ENCODE measurements around the gene HMGB4.

Gene HMGB4

GRCh38 chr1:33876970-33877650 lies 13.2 kb downstream of the HMGB4 start:
- H3K27me3 ChIP-seq (ENCODE audit: control insufficient read depth, insufficient read depth, low read length), result peaks cover 4% of the 10 kb centered on the region
- H3K4me1 ChIP-seq (ENCODE audit: control insufficient read depth, insufficient read depth, low read length), result no peaks in the 10 kb centered on the region
- H3K9me3 ChIP-seq (ENCODE audit: control insufficient read depth, low read length), result no peaks in the 10 kb centered on the region
- H3K36me3 ChIP-seq (ENCODE audit: control insufficient read depth, insufficient read depth, low read length), result no peaks in the 10 kb centered on the region
- no peak overlapping the region for H3K9ac ChIP-seq (ENCODE audit: low read length)
- H3K4me3 ChIP-seq (ENCODE audit: low read length), result no peak overlapping the region

GRCh38 chr1:33878392-33878791 lies 14.5 kb downstream of the HMGB4 start:
- Histone ChIP-seq H3K36me3 (ENCODE audit: control insufficient read depth, insufficient read depth, low read length) (no peaks in the 10 kb centered on the region), H3K9ac (ENCODE audit: low read length) (no peak overlapping the region), H3K9me3 (ENCODE audit: control insufficient read depth, low read length) (no peaks in the 10 kb centered on the region), H3K4me3 (ENCODE audit: low read length) (no peak overlapping the region), H3K4me1 (ENCODE audit: control insufficient read depth, insufficient read depth, low read length) (no peaks in the 10 kb centered on the region), H3K27me3 (ENCODE audit: control insufficient read depth, insufficient read depth, low read length) (peaks cover 4% of the 10 kb centered on the region)

DNA sequence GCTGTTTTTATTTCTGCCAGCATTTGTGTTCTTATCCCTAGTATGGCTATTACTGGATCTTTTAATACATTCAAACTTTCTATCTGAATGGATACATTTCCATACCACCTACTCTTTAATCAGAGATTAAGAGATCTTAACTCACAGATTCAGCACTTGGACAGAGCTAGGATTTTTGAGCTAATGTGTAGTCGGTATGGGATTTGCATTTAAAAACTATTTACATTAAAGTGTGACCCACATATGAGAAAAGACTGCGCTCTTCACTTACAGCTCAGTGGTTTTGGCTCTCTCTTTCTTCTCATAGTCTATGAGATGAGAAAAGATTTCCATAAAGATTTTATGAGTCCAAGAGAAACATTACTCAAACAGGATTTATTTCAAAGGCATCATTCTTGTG lies 16.4 kb downstream of the HMGB4 start:
- Histone ChIP-seq H3K9ac (ENCODE audit: low read length) (no peak overlapping the region), H3K4me3 (ENCODE audit: low read length) (no peak overlapping the region), H3K9me3 (ENCODE audit: control insufficient read depth, low read length) (no peaks in the 10 kb centered on the region), H3K36me3 (ENCODE audit: control insufficient read depth, insufficient read depth, low read length) (no peaks in the 10 kb centered on the region), H3K27me3 (ENCODE audit: control insufficient read depth, insufficient read depth, low read length) (peaks cover 4% of the 10 kb centered on the region), H3K4me1 (ENCODE audit: control insufficient read depth, insufficient read depth, low read length) (no peaks in the 10 kb centered on the region)

DNA sequence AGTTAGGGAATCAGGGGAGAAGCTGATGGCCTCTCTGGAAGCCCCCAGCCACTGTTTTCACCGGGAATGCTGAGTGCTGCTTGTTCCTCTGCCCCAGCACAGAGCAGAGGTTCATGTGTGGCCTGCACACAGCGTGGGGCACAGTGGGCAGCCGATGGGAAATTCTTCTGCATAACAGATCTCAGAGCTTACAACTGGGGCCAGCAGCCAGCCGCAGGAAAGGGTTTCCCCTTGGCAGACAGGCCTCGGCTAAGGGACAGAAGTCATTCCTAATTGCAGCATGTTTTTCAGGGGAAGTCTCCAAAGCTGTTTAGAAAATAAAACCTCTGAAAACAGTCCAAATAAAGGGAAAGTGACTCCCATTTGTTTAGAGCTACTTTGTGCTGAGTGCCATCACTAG lies 22.6 kb downstream of the HMGB4 start:
- no peaks in the 10 kb centered on the region for H3K36me3 ChIP-seq (ENCODE audit: control insufficient read depth, insufficient read depth, low read length)
- no peaks in the 10 kb centered on the region for H3K9me3 ChIP-seq (ENCODE audit: control insufficient read depth, low read length)
- no peaks in the 10 kb centered on the region for H3K27me3 ChIP-seq (ENCODE audit: control insufficient read depth, insufficient read depth, low read length)
- no peak overlapping the region for H3K9ac ChIP-seq (ENCODE audit: low read length)
- H3K4me1 ChIP-seq (ENCODE audit: control insufficient read depth, insufficient read depth, low read length), result no peaks in the 10 kb centered on the region
- H3K4me3 ChIP-seq (ENCODE audit: low read length), result no peak overlapping the region

- Histone ChIP-seq H3K9ac (ENCODE audit: low read length) (no peak overlapping the region), H3K4me1 (ENCODE audit: control insufficient read depth, insufficient read depth, low read length) (no peaks in the 10 kb centered on the region), H3K27me3 (ENCODE audit: control insufficient read depth, insufficient read depth, low read length) (no peaks in the 10 kb centered on the region), H3K36me3 (ENCODE audit: control insufficient read depth, insufficient read depth, low read length) (no peaks in the 10 kb centered on the region), H3K4me3 (ENCODE audit: low read length) (no peak overlapping the region), H3K9me3 (ENCODE audit: control insufficient read depth, low read length) (no peaks in the 10 kb centered on the region)
These were observed 29.4 kb downstream of the HMGB4 start for GRCh38 chr1:33893147-33893830.

DNA sequence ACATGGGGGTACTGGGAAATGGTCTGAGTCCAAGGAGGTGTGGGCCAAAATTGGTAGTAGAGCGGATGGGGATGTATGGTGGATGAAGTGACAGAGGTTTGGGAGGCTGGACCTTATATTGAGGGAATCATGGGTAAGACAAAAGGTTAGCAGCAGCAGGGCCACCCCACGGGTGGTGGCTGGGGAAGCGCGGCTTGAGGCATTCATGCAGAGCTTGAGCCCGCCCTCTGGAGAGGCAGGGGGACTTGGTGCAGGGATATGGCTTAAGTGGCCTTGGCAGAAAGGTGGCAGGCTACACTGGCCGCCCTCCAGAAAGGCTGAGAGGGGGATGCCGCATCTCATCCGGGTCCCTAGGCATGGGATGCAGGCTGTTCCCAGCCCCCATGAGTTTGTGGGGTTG lies 31.5 kb downstream of the HMGB4 start:
- Histone ChIP-seq H3K9me3 (ENCODE audit: control insufficient read depth, low read length) (no peaks in the 10 kb centered on the region), H3K36me3 (ENCODE audit: control insufficient read depth, insufficient read depth, low read length) (no peaks in the 10 kb centered on the region), H3K9ac (ENCODE audit: low read length) (no peak overlapping the region), H3K4me1 (ENCODE audit: control insufficient read depth, insufficient read depth, low read length) (no peaks in the 10 kb centered on the region), H3K27me3 (ENCODE audit: control insufficient read depth, insufficient read depth, low read length) (no peaks in the 10 kb centered on the region), H3K4me3 (ENCODE audit: low read length) (no peak overlapping the region)

DNA sequence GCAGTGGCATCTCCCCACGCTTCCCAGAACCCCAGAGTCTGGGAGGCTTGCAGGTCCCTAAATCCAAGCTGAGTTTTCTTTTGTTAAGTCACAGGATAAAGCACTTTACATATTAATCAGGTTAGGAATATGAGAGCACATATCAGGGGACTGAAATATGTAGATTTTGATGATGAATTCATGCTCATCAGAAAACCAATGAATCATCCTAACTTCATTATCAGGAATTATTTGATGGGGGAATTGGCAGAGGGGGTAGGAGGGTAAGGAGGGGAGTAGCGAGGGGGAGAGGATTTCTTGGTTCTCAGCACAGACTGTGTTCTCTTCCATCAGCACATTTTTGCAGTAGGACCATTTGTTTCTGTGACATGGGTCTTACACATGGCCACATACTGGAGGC lies 32.1 kb downstream of the HMGB4 start:
- H3K36me3 ChIP-seq (ENCODE audit: control insufficient read depth, insufficient read depth, low read length), result no peaks in the 10 kb centered on the region
- no peaks in the 10 kb centered on the region for H3K27me3 ChIP-seq (ENCODE audit: control insufficient read depth, insufficient read depth, low read length)
- H3K4me3 ChIP-seq (ENCODE audit: low read length), result no peak overlapping the region
- no peak overlapping the region for H3K9ac ChIP-seq (ENCODE audit: low read length)
- no peaks in the 10 kb centered on the region for H3K9me3 ChIP-seq (ENCODE audit: control insufficient read depth, low read length)
- H3K4me1 ChIP-seq (ENCODE audit: control insufficient read depth, insufficient read depth, low read length), result no peaks in the 10 kb centered on the region

GRCh38 chr1:33897092-33897725 lies 33.3 kb downstream of the HMGB4 start:
- Histone ChIP-seq H3K4me3 (ENCODE audit: low read length) (no peak overlapping the region), H3K9me3 (ENCODE audit: control insufficient read depth, low read length) (no peaks in the 10 kb centered on the region), H3K9ac (ENCODE audit: low read length) (no peak overlapping the region), H3K4me1 (ENCODE audit: control insufficient read depth, insufficient read depth, low read length) (no peaks in the 10 kb centered on the region), H3K27me3 (ENCODE audit: control insufficient read depth, insufficient read depth, low read length) (no peaks in the 10 kb centered on the region), H3K36me3 (ENCODE audit: control insufficient read depth, insufficient read depth, low read length) (no peaks in the 10 kb centered on the region)

DNA sequence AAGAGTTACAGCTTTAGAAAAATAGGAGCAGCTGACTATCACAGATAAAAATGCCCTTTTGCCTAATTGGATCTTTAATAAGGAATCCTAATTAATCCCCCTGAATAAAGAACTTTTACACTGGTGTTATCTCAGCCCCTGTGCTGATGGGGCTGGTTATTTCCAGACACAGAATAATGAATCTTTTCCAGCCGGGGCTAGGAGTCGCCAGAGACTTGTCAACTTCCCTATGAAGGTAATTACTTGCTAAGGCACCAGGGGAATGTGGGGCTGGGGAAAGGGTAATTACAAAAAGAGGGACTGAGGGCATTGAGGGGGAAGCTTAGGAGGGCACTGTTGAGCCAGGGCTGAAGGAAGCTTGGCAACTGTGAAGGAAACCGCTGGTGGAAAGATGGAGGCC lies 34.5 kb downstream of the HMGB4 start:
- Histone ChIP-seq H3K36me3 (ENCODE audit: control insufficient read depth, insufficient read depth, low read length) (no peaks in the 10 kb centered on the region), H3K9ac (ENCODE audit: low read length) (no peak overlapping the region), H3K4me3 (ENCODE audit: low read length) (no peak overlapping the region), H3K4me1 (ENCODE audit: control insufficient read depth, insufficient read depth, low read length) (no peaks in the 10 kb centered on the region), H3K9me3 (ENCODE audit: control insufficient read depth, low read length) (no peaks in the 10 kb centered on the region), H3K27me3 (ENCODE audit: control insufficient read depth, insufficient read depth, low read length) (no peaks in the 10 kb centered on the region)

GRCh38 chr1:33898881-33899280 lies 35.0 kb downstream of the HMGB4 start:
- no peak overlapping the region for H3K4me3 ChIP-seq (ENCODE audit: low read length)
- no peaks in the 10 kb centered on the region for H3K4me1 ChIP-seq (ENCODE audit: control insufficient read depth, insufficient read depth, low read length)
- H3K36me3 ChIP-seq (ENCODE audit: control insufficient read depth, insufficient read depth, low read length), result no peaks in the 10 kb centered on the region
- H3K27me3 ChIP-seq (ENCODE audit: control insufficient read depth, insufficient read depth, low read length), result no peaks in the 10 kb centered on the region
- H3K9ac ChIP-seq (ENCODE audit: low read length), result no peak overlapping the region
- H3K9me3 ChIP-seq (ENCODE audit: control insufficient read depth, low read length), result no peaks in the 10 kb centered on the region

DNA sequence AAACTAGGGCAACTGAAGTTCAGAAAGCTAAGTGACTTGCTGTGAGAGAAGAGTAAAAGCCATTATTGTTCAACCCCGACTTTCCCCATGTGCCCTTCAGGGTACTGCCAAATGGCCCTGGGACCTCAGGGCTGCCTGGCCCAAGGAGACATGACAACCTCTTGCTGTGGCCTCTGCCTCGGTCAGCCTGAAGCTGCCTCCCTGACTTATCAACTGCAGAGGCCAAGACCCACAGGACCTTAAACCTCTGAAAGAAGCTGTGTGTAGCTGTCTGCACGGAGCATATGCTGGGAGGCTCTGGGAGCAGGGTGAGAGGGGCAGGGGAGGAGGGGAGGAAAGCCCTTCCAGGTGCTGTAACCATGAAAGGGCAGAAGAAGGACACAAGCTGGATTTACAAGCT lies 35.9 kb downstream of the HMGB4 start:
- Histone ChIP-seq H3K9ac (ENCODE audit: low read length) (no peak overlapping the region), H3K4me3 (ENCODE audit: low read length) (no peak overlapping the region), H3K4me1 (ENCODE audit: control insufficient read depth, insufficient read depth, low read length) (no peaks in the 10 kb centered on the region), H3K9me3 (ENCODE audit: control insufficient read depth, low read length) (no peaks in the 10 kb centered on the region), H3K27me3 (ENCODE audit: control insufficient read depth, insufficient read depth, low read length) (no peaks in the 10 kb centered on the region), H3K36me3 (ENCODE audit: control insufficient read depth, insufficient read depth, low read length) (no peaks in the 10 kb centered on the region)

DNA sequence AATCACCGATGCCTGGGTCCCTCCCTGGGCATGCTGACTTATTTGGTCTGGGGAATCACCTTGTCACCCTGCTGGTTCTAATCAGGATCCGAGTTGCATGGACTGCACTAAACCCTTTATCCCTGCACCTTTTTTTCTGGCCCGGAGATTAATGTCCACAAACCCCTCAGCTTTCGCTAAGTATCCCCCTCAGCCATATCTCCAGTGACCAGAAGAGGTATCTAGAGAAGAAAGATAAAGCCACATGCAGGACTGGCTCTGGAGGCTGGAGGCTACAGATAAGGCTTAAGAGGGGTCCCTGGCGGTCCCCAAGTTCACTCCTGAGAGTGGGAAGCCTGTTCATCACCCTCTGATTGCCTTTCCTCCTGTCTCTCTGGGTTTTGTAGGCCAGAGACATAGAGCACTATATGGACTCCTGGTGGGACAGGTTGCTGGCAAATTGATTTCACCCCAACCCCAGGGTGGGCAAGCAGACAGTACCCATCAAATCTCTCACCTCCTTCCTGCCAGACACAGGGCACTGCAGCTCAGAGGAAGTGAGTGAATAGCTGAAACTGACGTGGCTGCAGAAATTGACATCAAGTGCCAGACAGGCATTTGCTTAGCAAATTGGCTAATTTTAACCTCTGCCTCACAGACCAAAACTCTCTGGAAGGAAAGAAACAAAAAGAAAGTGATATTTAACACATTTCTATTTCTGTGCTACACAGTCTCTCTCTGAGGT lies 38.8 kb downstream of the HMGB4 start:
- no peak overlapping the region for H3K4me3 ChIP-seq (ENCODE audit: low read length)

More for the DNA sequence above, 38.8 kb downstream of the HMGB4 start:
- Histone ChIP-seq H3K9me3 (ENCODE audit: control insufficient read depth, low read length) (no peaks in the 10 kb centered on the region), H3K36me3 (ENCODE audit: control insufficient read depth, insufficient read depth, low read length) (no peaks in the 10 kb centered on the region), H3K9ac (ENCODE audit: low read length) (no peak overlapping the region), H3K27me3 (ENCODE audit: control insufficient read depth, insufficient read depth, low read length) (no peaks in the 10 kb centered on the region), H3K4me1 (ENCODE audit: control insufficient read depth, insufficient read depth, low read length) (no peaks in the 10 kb centered on the region)
